Naive thymus-derived CD4-positive, alpha-beta T cell (primary cell): ENCODE measurements around the gene CCDC85C. TPM values are rescaled to one million over a fixed set of nuclear protein-coding genes. Genes with fewer than 3 reads are reported as not detected.

Experiments
- ATAC-seq: fragments of 150-1000 bp; cut with Tn5 transposase; 2 replicates; pipeline ENCODE4 v1.10.0; 2021; ENCODE audit warnings: mild to moderate bottlenecking, moderate library complexity
- CTCF ChIA-PET: fragments of 350-600 bp; sonication (Branson Sonifier 250); formaldehyde crosslinking; loops from one replicate; lab custom pipeline; 2021; ENCODE audit warnings: antibody characterized with exemption; lab: Charles Lee
- POLR2A ChIA-PET: fragments of 350-600 bp; sonication (Branson Sonifier 250); formaldehyde crosslinking; loops from one replicate; lab custom pipeline; 2021; ENCODE audit warnings: antibody characterized with exemption, inconsistent platforms; lab: Charles Lee
- DNase-seq, 9 donors: peaks; one replicate each; pipeline versions ENCODE4 v3.0.0 to v3.0.0-alpha.2; 2020 to 2022; ENCODE audit warnings: mixed read lengths in 1 of 9
- H3K27ac ChIP-seq: one replicate; pipeline ENCODE4 v1.7.0; 2013; ENCODE audit warnings: mild to moderate bottlenecking, low read depth, low read length, moderate library complexity
- H3K27me3 ChIP-seq, 2 donors: one replicate each; pipeline ENCODE4 v1.7.0; 2013; ENCODE audit warnings: low read length in 2 of 2, mild to moderate bottlenecking in 2 of 2, moderate library complexity in 2 of 2; ENCODE audit not compliant: control insufficient read depth in 2 of 2, insufficient read depth in 2 of 2
- H3K36me3 ChIP-seq, 3 experiments: 1 replicate in 2 of 3; 2 replicates in 1 of 3; pipeline ENCODE4 v1.7.0; 2013; ENCODE audit warnings: low read length in 3 of 3, mild to moderate bottlenecking in 3 of 3, moderate library complexity in 1 of 3; ENCODE audit not compliant: insufficient read depth in 3 of 3, control insufficient read depth in 2 of 3
- H3K4me1 ChIP-seq, 2 donors: one replicate each; pipeline ENCODE4 v1.7.0; 2013; ENCODE audit warnings: low read length in 2 of 2, mild to moderate bottlenecking in 2 of 2, moderate library complexity in 1 of 2; ENCODE audit not compliant: control insufficient read depth in 2 of 2, insufficient read depth in 2 of 2
- H3K4me3 ChIP-seq: 2 replicates; pipeline ENCODE4 v1.7.0; 2013; ENCODE audit warnings: mild to moderate bottlenecking, low read length
- H3K9me3 ChIP-seq, 3 experiments: 1 replicate in 2 of 3; 2 replicates in 1 of 3; pipeline ENCODE4 v1.7.0; 2013; ENCODE audit warnings: low read length in 3 of 3; ENCODE audit not compliant: control insufficient read depth in 2 of 3
- H3K27ac Mint-ChIP-seq, 9 donors: one replicate each; pipeline ENCODE4 v1.8.0; 2020 to 2022; ENCODE audit warnings: mixed read lengths in 9 of 9, mild to moderate bottlenecking in 8 of 9, moderate library complexity in 5 of 9, inconsistent platforms in 2 of 9
- H3K27me3 Mint-ChIP-seq, 5 donors: one replicate each; pipeline ENCODE4 v1.8.0; 2021 to 2022; ENCODE audit warnings: mixed read lengths in 5 of 5, mild to moderate bottlenecking in 1 of 5
- H3K36me3 Mint-ChIP-seq, 5 donors: one replicate each; pipeline ENCODE4 v1.8.0; 2020 to 2022; ENCODE audit warnings: mixed read lengths in 5 of 5, mild to moderate bottlenecking in 3 of 5, inconsistent platforms in 1 of 5
- H3K4me1 Mint-ChIP-seq, 7 donors: one replicate each; pipeline ENCODE4 v1.8.0; 2020 to 2022; ENCODE audit warnings: mixed read lengths in 7 of 7, mild to moderate bottlenecking in 3 of 7, inconsistent platforms in 1 of 7
- H3K4me3 Mint-ChIP-seq, 10 donors: one replicate each; pipeline ENCODE4 v1.8.0; 2020 to 2022; ENCODE audit warnings: mild to moderate bottlenecking in 10 of 10, mixed read lengths in 10 of 10, moderate library complexity in 6 of 10, inconsistent platforms in 2 of 10
- H3K9me3 Mint-ChIP-seq, 11 donors: one replicate each; pipeline ENCODE4 v1.8.0; 2020 to 2022; ENCODE audit warnings: mixed read lengths in 11 of 11, mild to moderate bottlenecking in 4 of 11, inconsistent platforms in 1 of 11, moderate library complexity in 1 of 11
- intact Hi-C, 2 donors: fragments of 100-400 bp; cut with micrococcal nuclease; formaldehyde crosslinking; loops; one replicate each; pipeline ENCODE4 v1.15.1; 2023
- polyA plus RNA-seq, 2 donors: library from polyadenylated mRNA; unstranded; fragments of 300-500 nt; fragmentation: Illumina TruSeq; gene quantifications; one replicate each; pipeline ENCODE4 v1.2.3, GENCODE V29; 2021
- total RNA-seq, 6 experiments: library from RNA in 5 of 6; stranded (reverse) in 5 of 6; gene quantifications; 1 replicate in 5 of 6; 2 replicates in 1 of 6; pipeline ENCODE4 v1.2.3 and lab custom pipeline; 2021 to 2026

The CCDC85C gene
- total and polyA plus RNA-seq, 7 experiments from 2014 or later: 0.76 to 9.9 (median 7.8) TPM

DNA sequence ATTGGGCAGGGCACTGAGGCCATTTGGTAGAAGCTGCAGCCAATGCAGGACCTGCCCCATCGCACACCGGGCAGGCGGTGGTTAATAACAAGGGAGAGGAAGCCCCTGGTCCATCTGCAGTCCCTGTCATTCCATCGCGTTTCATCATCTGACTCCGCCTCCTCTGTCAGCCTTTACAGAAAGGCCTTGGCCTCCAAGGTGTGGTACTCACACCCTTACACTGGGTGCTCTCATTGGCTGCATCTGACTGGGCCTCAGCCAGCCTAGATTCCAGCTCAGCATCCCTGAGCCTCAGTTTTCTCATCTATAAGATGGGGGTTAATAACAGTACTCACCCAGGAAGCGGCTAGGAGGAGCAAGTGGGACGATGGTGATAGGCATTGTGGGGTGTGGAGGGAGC is 26.2 kb upstream of the CCDC85C start:
- H3K36me3 Mint-ChIP-seq: no peaks in the 10 kb centered on the region
- no peak overlapping the region for H3K27ac ChIP-seq
- no peaks in the 10 kb centered on the region for H3K36me3 ChIP-seq
- intact Hi-C loops: no loop called here
- H3K27me3 Mint-ChIP-seq: peaks cover 0 to 23% (median 2%) of the 10 kb centered on the region in 5 donors
- no peaks in the 10 kb centered on the region for H3K9me3 Mint-ChIP-seq
- H3K4me1 Mint-ChIP-seq: peaks cover 0 to 4% (median 3%) of the 10 kb centered on the region in 7 donors
- no peak overlapping the region for H3K4me3 ChIP-seq
- ChIA-PET CTCF (no interaction called here), POLR2A (no interaction called here)
- H3K4me1 ChIP-seq: no peaks in the 10 kb centered on the region
- no peak overlapping the region for H3K4me3 Mint-ChIP-seq
- no peaks in the 10 kb centered on the region for H3K9me3 ChIP-seq
- ATAC-seq: no peak
- peaks cover 0 to 4% of the 10 kb centered on the region in 2 donors for H3K27me3 ChIP-seq
- no peak overlapping the region for H3K27ac Mint-ChIP-seq
- no peak for DNase-seq

DNA sequence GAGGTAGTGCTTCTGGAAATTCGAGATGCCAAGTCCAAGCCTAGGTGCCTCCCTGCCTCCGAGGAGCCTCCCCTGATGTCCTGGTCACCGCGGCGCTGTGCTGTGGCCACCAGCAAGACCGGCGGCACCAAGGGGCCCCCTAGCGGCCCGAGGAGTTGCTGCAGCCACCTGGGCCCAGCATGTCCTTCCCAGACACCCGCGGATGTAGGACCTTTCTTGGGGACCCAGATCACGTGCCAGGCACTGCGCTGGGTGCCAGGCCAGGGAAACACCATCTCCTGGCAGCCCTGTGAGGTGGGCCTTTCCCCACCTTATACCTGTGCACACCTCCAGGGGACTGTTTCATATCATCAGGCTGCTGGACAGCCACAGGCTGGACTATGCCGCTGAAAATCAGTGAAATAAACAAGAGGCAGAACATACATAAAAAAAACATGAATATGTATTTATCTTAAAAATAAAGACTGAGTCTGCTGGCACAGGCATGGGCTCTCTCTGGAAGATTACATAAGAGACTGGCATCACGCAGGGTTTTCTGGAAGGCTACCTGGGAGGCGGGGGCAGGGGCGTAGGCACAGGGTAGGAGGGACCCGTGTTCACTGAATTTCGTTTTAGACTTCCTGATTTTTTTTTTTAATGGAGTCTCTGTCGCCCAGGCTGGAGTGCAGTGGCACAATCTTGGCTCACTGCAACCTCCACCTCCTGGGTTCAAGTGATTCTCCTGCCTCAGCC is 25.0 kb upstream of the CCDC85C start:
- Histone ChIP-seq H3K36me3 (no peaks in the 10 kb centered on the region), H3K4me1 (no peaks in the 10 kb centered on the region), H3K4me3 (no peak overlapping the region), H3K27me3 (peaks cover 0 to 4% of the 10 kb centered on the region in 2 donors), H3K9me3 (no peaks in the 10 kb centered on the region), H3K27ac (no peak overlapping the region)
- peak overlapping the region in 1 of 9 donors; percentile 51 for H3K27ac Mint-ChIP-seq
- H3K27me3 Mint-ChIP-seq: peaks cover 2 to 28% (median 8%) of the 10 kb centered on the region in 5 donors
- ChIA-PET CTCF (interaction anchor here (0.7 to 1.4 kb wide), 6 partner anchors 19 to 111 kb away, joined by 3 to 8 read pairs (median 4); no protein-coding TSS in a partner anchor), POLR2A (interaction anchor here (0.6 kb wide), 1 partner anchor 132 kb away, joined by 3 read pairs; no protein-coding TSS in a partner anchor)
- DNase-seq (peak; percentile 30 to 66 (median 45)), ATAC-seq (peak; percentile 79)
- no peaks in the 10 kb centered on the region for H3K36me3 Mint-ChIP-seq
- intact Hi-C loops: loop anchor here (1.0 to 2.0 kb wide), 4 partner anchors 24 to 256 kb away; partner anchors contain the start of gene CCDC85C (in 1 of the 2)
- H3K4me3 Mint-ChIP-seq: no peak overlapping the region
- peaks cover 0 to 4% (median 2%) of the 10 kb centered on the region in 7 donors for H3K4me1 Mint-ChIP-seq
- no peaks in the 10 kb centered on the region for H3K9me3 Mint-ChIP-seq

- H3K4me3 ChIP-seq: no peak overlapping the region
- no peaks in the 10 kb centered on the region for H3K4me1 ChIP-seq
- Mint-ChIP-seq H3K4me1 (peaks cover 0 to 4% (median 2%) of the 10 kb centered on the region in 7 donors), H3K27ac (peak overlapping the region in 2 of 9 donors; percentile 33 to 54), H3K9me3 (no peaks in the 10 kb centered on the region), H3K4me3 (no peak overlapping the region), H3K27me3 (peaks cover 2 to 35% (median 14%) of the 10 kb centered on the region in 5 donors), H3K36me3 (no peaks in the 10 kb centered on the region)
- CTCF ChIA-PET: interaction anchor here (0.6 to 1.4 kb wide), 9 partner anchors 18 to 1308 kb away, joined by 3 to 8 read pairs (median 4); no protein-coding TSS in a partner anchor
- no peak overlapping the region for H3K27ac ChIP-seq
- peaks cover 0 to 4% of the 10 kb centered on the region in 2 donors for H3K27me3 ChIP-seq
- POLR2A ChIA-PET: interaction anchor here (0.6 kb wide), 1 partner anchor 131 kb away, joined by 3 read pairs; no protein-coding TSS in a partner anchor
- ATAC-seq: no peak
- no peaks in the 10 kb centered on the region for H3K36me3 ChIP-seq
- no peak for DNase-seq
- no peaks in the 10 kb centered on the region for H3K9me3 ChIP-seq
- intact Hi-C loops: loop anchor here in 1 of 2 donors (2.0 kb wide), 1 partner anchor 23 kb away; the partner anchor contains the start of gene CCDC85C
Measured at GRCh38 chr14:99627510-99628381, 23.7 kb upstream of the CCDC85C start.

GRCh38 chr14:99627100-99627499 is 23.1 kb upstream of the CCDC85C start:
- Histone ChIP-seq H3K4me1 (no peaks in the 10 kb centered on the region), H3K36me3 (no peaks in the 10 kb centered on the region), H3K4me3 (no peak overlapping the region), H3K27ac (no peak overlapping the region), H3K27me3 (peaks cover 0 to 4% of the 10 kb centered on the region in 2 donors), H3K9me3 (no peaks in the 10 kb centered on the region)
- Mint-ChIP-seq H3K4me3 (no peak overlapping the region), H3K36me3 (no peaks in the 10 kb centered on the region), H3K9me3 (no peaks in the 10 kb centered on the region), H3K27ac (no peak overlapping the region), H3K4me1 (peaks cover 0 to 4% (median 2%) of the 10 kb centered on the region in 7 donors), H3K27me3 (peaks cover 2 to 42% (median 16%) of the 10 kb centered on the region in 5 donors)
- CTCF ChIA-PET: interaction anchor here (0.9 kb wide), 1 partner anchor 25 kb away, joined by 4 read pairs; no protein-coding TSS in a partner anchor
- DNase-seq (no peak), ATAC-seq (no peak)
- intact Hi-C loops: no loop called here
- POLR2A ChIA-PET: no interaction called here

DNA sequence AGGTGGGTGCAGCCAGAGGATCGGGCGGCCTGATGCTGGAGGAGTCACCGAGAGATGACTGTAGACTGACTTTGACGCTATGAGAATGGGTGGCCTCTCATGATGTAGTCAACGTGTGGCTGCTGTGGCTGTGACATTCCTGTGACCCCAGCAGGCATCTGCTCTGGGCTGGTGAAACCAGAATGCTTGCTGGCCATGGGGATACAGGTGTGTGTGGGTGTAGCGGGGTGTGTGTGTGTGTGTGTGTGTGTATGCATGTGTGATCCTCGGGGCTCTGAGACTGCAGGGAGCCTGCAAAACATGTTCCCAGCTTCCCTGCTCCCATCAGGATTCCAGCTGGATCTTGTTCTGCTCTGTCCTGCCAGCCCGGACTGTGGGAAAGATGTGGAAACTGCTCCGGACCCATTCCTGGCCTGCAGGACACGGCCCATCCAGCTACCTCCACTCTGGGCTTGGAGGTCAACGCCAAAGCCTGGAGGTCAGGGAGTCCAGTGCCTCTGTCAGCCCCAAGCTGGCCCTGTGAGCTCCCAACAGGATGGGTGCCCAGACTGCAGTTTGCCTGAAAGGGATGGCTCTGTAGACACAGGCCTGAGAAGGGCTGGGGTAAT is 22.1 kb upstream of the CCDC85C start:
- H3K9me3 ChIP-seq: no peaks in the 10 kb centered on the region
- intact Hi-C loops: no loop called here
- peaks cover 2 to 45% (median 18%) of the 10 kb centered on the region in 5 donors for H3K27me3 Mint-ChIP-seq
- H3K4me1 Mint-ChIP-seq: peaks cover 0 to 4% (median 2%) of the 10 kb centered on the region in 7 donors
- H3K36me3 ChIP-seq: no peaks in the 10 kb centered on the region
- POLR2A ChIA-PET: no interaction called here
- ATAC-seq (no peak), DNase-seq (no peak)
- peaks cover 0 to 4% of the 10 kb centered on the region in 2 donors for H3K27me3 ChIP-seq
- no peaks in the 10 kb centered on the region for H3K4me1 ChIP-seq
- H3K27ac Mint-ChIP-seq: no peak overlapping the region
- H3K36me3 Mint-ChIP-seq: no peaks in the 10 kb centered on the region
- H3K4me3 Mint-ChIP-seq: no peak overlapping the region
- H3K27ac ChIP-seq: no peak overlapping the region
- no peak overlapping the region for H3K4me3 ChIP-seq
- CTCF ChIA-PET: interaction anchor here (0.6 to 0.7 kb wide), 2 partner anchors 20 to 29 kb away, joined by 3 read pairs; no protein-coding TSS in a partner anchor
- no peaks in the 10 kb centered on the region for H3K9me3 Mint-ChIP-seq

DNA sequence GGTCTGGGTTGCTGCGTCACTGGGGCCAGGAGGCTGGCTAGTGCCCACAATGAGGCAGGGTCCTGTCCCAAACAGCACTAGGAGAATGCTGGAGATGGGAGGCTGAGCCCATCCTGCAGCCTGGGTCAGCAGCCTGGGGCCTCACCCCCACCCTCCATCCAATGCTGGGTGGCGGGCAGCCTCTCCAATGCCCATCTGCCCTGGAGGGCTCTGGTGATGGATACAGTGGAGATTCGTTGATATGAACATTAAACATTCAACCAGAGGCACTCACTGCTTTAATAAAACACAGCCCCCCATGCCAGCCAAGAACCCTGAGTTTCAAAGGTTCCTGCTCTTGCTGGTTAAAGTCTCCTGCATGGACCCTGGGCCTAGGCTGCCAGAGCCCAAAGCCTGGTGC is 21.5 kb upstream of the CCDC85C start:
- Mint-ChIP-seq H3K4me1 (peaks cover 0 to 4% (median 2%) of the 10 kb centered on the region in 7 donors), H3K27me3 (peaks cover 2 to 41% (median 18%) of the 10 kb centered on the region in 5 donors), H3K36me3 (no peaks in the 10 kb centered on the region), H3K4me3 (no peak overlapping the region), H3K27ac (no peak overlapping the region), H3K9me3 (no peaks in the 10 kb centered on the region)
- intact Hi-C loops: no loop called here
- no peaks in the 10 kb centered on the region for H3K9me3 ChIP-seq
- H3K4me1 ChIP-seq: no peaks in the 10 kb centered on the region
- H3K4me3 ChIP-seq: no peak overlapping the region
- no peaks in the 10 kb centered on the region for H3K36me3 ChIP-seq
- H3K27me3 ChIP-seq: peaks cover 0 to 4% of the 10 kb centered on the region in 2 donors
- CTCF ChIA-PET: interaction anchor here (0.6 kb wide), 1 partner anchor 30 kb away, joined by 3 read pairs; no protein-coding TSS in a partner anchor
- DNase-seq: no peak
- H3K27ac ChIP-seq: no peak overlapping the region
- POLR2A ChIA-PET: no interaction called here
- no peak for ATAC-seq
